Left colon (tissue), 2 donors: Measurements from ENCODE around the gene TPSD1. TPM values are rescaled to one million over a fixed set of nuclear protein-coding genes. Genes with fewer than 3 reads are reported as not detected.
A peak's percentile ranks its signal among the peaks of the same experiment; 100 is the strongest.

Experiments used
- ATAC-seq: fragments of 200-7000 bp; cut with Tn5 transposase; one replicate; pipeline ENCODE4 v1.9.1; 2020; ENCODE audit warnings: mild to moderate bottlenecking, moderate library complexity
- DNase-seq, 2 donors: peaks; one replicate each; pipeline ENCODE4 v3.0.0-alpha.2; 2020
- intact Hi-C, 2 donors: fragments of 100-400 bp; cut with DNase I in 1 of 2; cut with micrococcal nuclease in 1 of 2; formaldehyde crosslinking; loops; one replicate each; pipeline versions ENCODE4 v1.11.2 to v1.14.0; 2022; cut with DNase I, micrococcal nuclease
- total RNA-seq, 2 donors: library from RNA; stranded (reverse); fragmentation: NEBNext Ultra II Directional; extraction: Animal tissue kit (Norgen Biotek cat#: 25700); gene quantifications; one replicate each; pipeline ENCODE4 v1.2.1, GENCODE V29; 2021
- donor health status: DM: no; HTN: no; CAD: no.
- donor health status: DM: yes; HTN: yes; CAD: no.

TPSD1 gene
- total RNA-seq, 2 donors from 2014 or later: 0.18 to 2.8 TPM

- intact Hi-C loops: no loop called here
- no peak for ATAC-seq
Measured at GRCh38 chr16:1273816-1274215, 17.9 kb downstream of the TPSD1 start.

GRCh38 chr16:1274767-1275166 lies 18.9 kb downstream of the TPSD1 start:
- no peak for ATAC-seq
- no peak for DNase-seq
- intact Hi-C loops: no loop called here

More at GRCh38 chr16:1273816-1274215, 17.9 kb downstream of the TPSD1 start:
- no peak for DNase-seq

GRCh38 chr16:1275791-1276579 lies 20.1 kb downstream of the TPSD1 start:
- intact Hi-C loops: no loop called here
- no peak for ATAC-seq
- DNase-seq: no peak

- ATAC-seq (no peak), DNase-seq (no peak)
- intact Hi-C loops: no loop called here
Measured at GRCh38 chr16:1276580-1276878, 20.7 kb downstream of the TPSD1 start.

GRCh38 chr16:1277151-1277598 lies 21.3 kb downstream of the TPSD1 start:
- DNase-seq: no peak
- no peak for ATAC-seq
- intact Hi-C loops: no loop called here

GRCh38 chr16:1277617-1278282 lies 21.9 kb downstream of the TPSD1 start:
- ATAC-seq: no peak
- intact Hi-C loops: no loop called here
- DNase-seq: no peak

GRCh38 chr16:1278477-1278876 lies 22.6 kb downstream of the TPSD1 start:
- ATAC-seq (no peak), DNase-seq (no peak)
- intact Hi-C loops: no loop called here

- ATAC-seq (no peak), DNase-seq (no peak)
- intact Hi-C loops: no loop called here
Measured at GRCh38 chr16:1279081-1279944, 23.4 kb downstream of the TPSD1 start.

GRCh38 chr16:1279945-1280589 lies 24.2 kb downstream of the TPSD1 start:
- intact Hi-C loops: no loop called here
- DNase-seq: no peak
- ATAC-seq: no peak

GRCh38 chr16:1280783-1281182 lies 24.9 kb downstream of the TPSD1 start:
- ATAC-seq (no peak), DNase-seq (no peak)
- intact Hi-C loops: no loop called here

- DNase-seq (no peak), ATAC-seq (no peak)
- intact Hi-C loops: no loop called here
Measured at GRCh38 chr16:1281517-1281916, 25.6 kb downstream of the TPSD1 start.

- intact Hi-C loops: no loop called here
- no peak for DNase-seq
- peak; percentile 35 for ATAC-seq
Measured at GRCh38 chr16:1282324-1282973, 26.6 kb downstream of the TPSD1 start.

GRCh38 chr16:1283296-1283695 lies 27.4 kb downstream of the TPSD1 start:
- intact Hi-C loops: no loop called here

GRCh38 chr16:1283996-1284616 lies 28.2 kb downstream of the TPSD1 start:
- no peak for ATAC-seq
- intact Hi-C loops: no loop called here
- no peak for DNase-seq

More at GRCh38 chr16:1283296-1283695, 27.4 kb downstream of the TPSD1 start:
- ATAC-seq (no peak), DNase-seq (no peak)

- intact Hi-C loops: no loop called here
- DNase-seq (no peak), ATAC-seq (no peak)
Measured at GRCh38 chr16:1285669-1286512, 30.0 kb downstream of the TPSD1 start.

GRCh38 chr16:1286513-1287094 lies 30.7 kb downstream of the TPSD1 start:
- ATAC-seq: no peak
- intact Hi-C loops: no loop called here
- DNase-seq: no peak
